Psoas muscle (tissue), 8 donors: ENCODE data around the gene PKNOX2. TPM values are rescaled to one million over a fixed set of nuclear protein-coding genes. Genes with fewer than 3 reads are reported as not detected.

Experiments
- ATAC-seq, 4 donors: fragments of 200-7000 bp; cut with Tn5 transposase; one replicate each; pipeline ENCODE4 v1.9.1; 2020; ENCODE audit warnings: moderate library complexity in 3 of 4, mild to moderate bottlenecking in 2 of 4
- DNase-seq, 2 donors: peaks; one replicate each; pipeline ENCODE4 v3.0.0-alpha.2; 2020
- H3K27ac ChIP-seq: fragments of 200-600 bp; one replicate; pipeline ENCODE4 v1.8.0; 2022
- H3K27me3 ChIP-seq, 3 donors: fragments of 200-600 bp in 1 of 3; one replicate each; pipeline versions ENCODE4 v1.6.1 to v1.8.0; 2013 to 2022; ENCODE audit warnings: low read length in 2 of 3, mild to moderate bottlenecking in 2 of 3, moderate library complexity in 1 of 3; ENCODE audit not compliant: insufficient read depth in 3 of 3
- H3K36me3 ChIP-seq, 2 donors: fragments of 200-600 bp in 1 of 2; one replicate each; pipeline versions ENCODE4 v1.6.1 to v1.8.0; 2013 to 2022; ENCODE audit warnings: low read depth in 1 of 2, mild to moderate bottlenecking in 1 of 2, moderate library complexity in 1 of 2; ENCODE audit not compliant: insufficient read depth in 1 of 2
- H3K4me1 ChIP-seq: fragments of 200-600 bp; one replicate; pipeline ENCODE4 v1.8.0; 2022
- H3K4me3 ChIP-seq: fragments of 200-600 bp; one replicate; pipeline ENCODE4 v1.8.0; 2022; ENCODE audit warnings: mild to moderate bottlenecking
- H3K9me3 ChIP-seq: fragments of 200-600 bp; one replicate; pipeline ENCODE4 v1.8.0; 2022
- CTCF ChIP-seq: fragments of 200-600 bp; IDR thresholded peaks from one replicate; pipeline ENCODE4 v1.8.0; 2022; ENCODE audit warnings: antibody characterized with exemption
- WGBS, 3 donors: extraction: QIAGEN DNeasy Blood & Tissue Kit; methylation state at CpG; one replicate each; pipeline versions ENCODE4 v1.1.6 to v1.1.7; 2013; 5-methylcytosine and 5-hydroxymethylcytosine counted together
- intact Hi-C, 2 donors: fragments of 100-400 bp; cut with DNase I; formaldehyde crosslinking; loops; one replicate each; pipeline versions ENCODE4 v1.11.0 to v1.14.2; 2022
- polyA plus RNA-seq, 3 donors: library from polyadenylated mRNA; stranded (reverse); fragments of 200-250 nt; gene quantifications; one replicate each; pipeline ENCODE4 v1.2.3, GENCODE V29; 2013
- total RNA-seq, 4 donors: library from RNA; stranded (reverse); fragmentation: NEBNext Ultra II Directional in 2 of 4; extraction: Animal tissue kit (Norgen Biotek cat#: 25700) in 2 of 4; gene quantifications; one replicate each; pipeline versions ENCODE4 v1.2.1 to v1.2.4, GENCODE V29; 2021 to 2023
- donor health status: healthy with polysubstance abuse.
- donor health status: DM: no; HTN: no; CAD: no; lungs with moderate emphysema.
- donor health status: Bipolar disorder and iron deficiency.
- donor health status: healthy.
- donor health status: DM: yes; HTN: yes; CAD: no.
- donor health status: DM: no; HTN: no; CAD: no.
- donor health status: DM: no; HTN: no; CAD: no.
- donor health status: DM: yes; HTN: yes; CAD: no.

Gene PKNOX2
- total and polyA plus RNA-seq, 7 donors = 1.8 to 30.5 (median 14.5) TPM

GRCh38 chr11:125155100-125155444 lies 9.5 kb upstream of the PKNOX2 start:
- Histone ChIP-seq H3K4me1 (no peaks in the 10 kb centered on the region), H3K4me3 (no peak overlapping the region), H3K27ac (no peak overlapping the region), H3K27me3 (no peaks in the 10 kb centered on the region), H3K9me3 (no peaks in the 10 kb centered on the region), H3K36me3 (no peaks in the 10 kb centered on the region)
- 92 to 99% (median 93%) methylated on average over 6 of the region's 6 CpGs for WGBS, 3 donors
- intact Hi-C loops = no loop called here
- DNase-seq (no peak), ATAC-seq (no peak)
- no peak for TF ChIP-seq CTCF

DNA sequence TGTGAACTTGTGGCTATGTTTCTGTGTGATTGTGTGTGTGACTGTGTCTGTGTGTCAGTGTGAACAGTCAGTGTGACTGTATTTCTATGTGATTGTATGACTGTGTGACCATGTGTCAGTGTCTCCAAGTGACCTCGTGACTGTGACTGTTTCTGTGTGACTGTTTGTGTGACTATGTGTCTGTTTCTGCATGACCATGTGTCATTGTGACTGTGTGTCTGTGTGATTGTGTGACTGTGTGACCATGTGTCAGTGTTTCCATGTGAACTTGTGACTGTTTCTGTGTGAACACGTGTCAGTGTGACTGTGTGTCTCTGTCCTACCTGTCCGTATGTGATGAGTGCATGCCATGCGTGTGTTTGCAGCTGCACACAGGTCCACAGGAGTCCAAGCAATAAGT lies 8.8 kb upstream of the PKNOX2 start:
- ATAC-seq (no peak), DNase-seq (no peak)
- H3K27ac ChIP-seq = no peak overlapping the region
- no peaks in the 10 kb centered on the region for H3K4me1 ChIP-seq
- TF ChIP-seq CTCF = no peak
- no peaks in the 10 kb centered on the region for H3K36me3 ChIP-seq
- no peaks in the 10 kb centered on the region for H3K9me3 ChIP-seq
- H3K27me3 ChIP-seq = no peaks in the 10 kb centered on the region
- intact Hi-C loops = no loop called here
- H3K4me3 ChIP-seq = no peak overlapping the region
- WGBS, 3 donors = 89 to 91% (median 90%) methylated on average over 4 of the region's 4 CpGs

GRCh38 chr11:125156346-125157117 lies 8.0 kb upstream of the PKNOX2 start:
- Histone ChIP-seq H3K9me3 (no peaks in the 10 kb centered on the region), H3K36me3 (no peaks in the 10 kb centered on the region), H3K4me3 (no peak overlapping the region), H3K4me1 (no peaks in the 10 kb centered on the region), H3K27me3 (no peaks in the 10 kb centered on the region), H3K27ac (no peak overlapping the region)
- 78 to 87% (median 82%) methylated on average over 8 of the region's 8 CpGs for WGBS, 3 donors
- intact Hi-C loops = no loop called here
- no peak for DNase-seq
- no peak for ATAC-seq
- no peak for TF ChIP-seq CTCF

DNA sequence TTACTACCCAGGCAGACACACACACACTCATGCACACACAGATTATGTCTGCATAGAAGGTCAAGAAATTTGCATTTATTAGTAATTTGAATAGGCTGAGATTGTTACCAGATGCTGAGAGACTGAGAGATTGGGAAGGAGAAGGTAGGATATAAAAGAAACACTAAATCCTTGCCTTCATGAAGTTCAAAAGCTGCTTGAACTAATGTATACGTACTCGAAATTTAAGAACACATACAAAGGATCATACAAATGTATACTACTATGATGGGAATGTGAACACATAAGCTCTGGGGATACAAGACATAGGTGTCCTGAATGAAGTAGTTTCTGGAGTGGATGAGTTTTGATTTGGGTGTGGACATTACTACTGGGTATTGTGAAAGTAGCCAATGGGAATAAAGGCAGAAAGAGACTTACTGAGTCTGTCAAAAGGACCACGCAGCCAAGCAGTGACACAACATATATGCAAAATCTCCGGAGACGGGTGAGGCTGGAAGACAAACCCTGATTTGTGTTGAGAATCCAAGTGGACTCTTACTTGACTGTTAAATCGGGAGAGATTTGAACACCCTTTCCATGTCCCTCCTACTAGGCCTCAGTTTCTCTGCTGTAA lies 7.3 kb upstream of the PKNOX2 start:
- intact Hi-C loops = no loop called here
- WGBS, 3 donors = 79 to 92% (median 85%) methylated on average over 6 of the region's 6 CpGs
- no peaks in the 10 kb centered on the region for H3K27me3 ChIP-seq
- H3K4me1 ChIP-seq = no peaks in the 10 kb centered on the region
- no peaks in the 10 kb centered on the region for H3K36me3 ChIP-seq
- TF ChIP-seq CTCF = no peak
- no peaks in the 10 kb centered on the region for H3K9me3 ChIP-seq
- ATAC-seq (no peak), DNase-seq (no peak)
- no peak overlapping the region for H3K4me3 ChIP-seq
- H3K27ac ChIP-seq = no peak overlapping the region
